Stimulated activated CD4-positive, alpha-beta T cell treated with anti-CD3 and anti-CD28 coated beads, TNF-alpha, amount 100 ng/mL, for 48 hours (primary cell): ENCODE results near the gene RNU1-3.
"Not testable (repeated sequence)": the region's sequence is repeated elsewhere in the genome, so short reads cannot be mapped to it uniquely, and the experiment has no call there.

Experiments
- DNase-seq, 3 donors: peaks; one replicate each; pipeline ENCODE4 v3.0.0-alpha.2; 2020; ENCODE audit warnings: low read depth in 3 of 3

The RNU1-3 gene

DNA sequence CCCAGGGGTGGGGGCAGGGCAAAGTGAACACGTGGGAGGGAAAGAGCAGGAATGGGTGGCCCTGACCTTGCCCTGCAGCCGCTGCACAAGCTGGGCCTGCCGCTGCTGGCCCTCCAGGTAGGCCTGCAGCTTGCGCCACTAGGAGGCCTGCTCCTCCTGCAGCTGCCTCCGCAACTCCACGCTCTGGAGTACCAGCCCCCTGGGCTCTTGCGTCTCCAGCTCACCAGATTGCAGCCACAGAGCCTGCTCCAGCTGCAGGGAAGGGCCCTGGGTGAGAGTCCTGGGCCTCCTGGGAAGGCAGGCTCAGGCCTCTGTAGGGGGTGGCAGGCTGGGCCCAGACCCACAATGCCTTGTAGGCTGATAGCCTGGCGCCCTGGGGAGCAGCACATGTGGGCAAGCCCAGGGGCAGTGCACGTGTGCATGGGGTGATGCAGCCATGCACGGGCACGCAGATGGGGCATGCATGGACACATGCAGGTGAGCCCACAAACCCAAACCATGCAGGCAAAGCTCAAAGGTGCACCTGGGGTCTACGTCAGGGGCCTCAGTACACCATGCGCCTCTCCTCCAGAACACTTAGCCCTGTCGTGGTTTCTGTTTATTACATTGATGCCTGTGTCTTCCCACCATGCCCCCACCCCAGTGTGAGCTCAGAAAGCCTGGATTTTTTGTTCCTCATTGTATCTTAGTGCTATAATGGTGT lies 9.6 kb downstream of the RNU1-3 start:
- not testable (repeated sequence) for DNase-seq

DNA sequence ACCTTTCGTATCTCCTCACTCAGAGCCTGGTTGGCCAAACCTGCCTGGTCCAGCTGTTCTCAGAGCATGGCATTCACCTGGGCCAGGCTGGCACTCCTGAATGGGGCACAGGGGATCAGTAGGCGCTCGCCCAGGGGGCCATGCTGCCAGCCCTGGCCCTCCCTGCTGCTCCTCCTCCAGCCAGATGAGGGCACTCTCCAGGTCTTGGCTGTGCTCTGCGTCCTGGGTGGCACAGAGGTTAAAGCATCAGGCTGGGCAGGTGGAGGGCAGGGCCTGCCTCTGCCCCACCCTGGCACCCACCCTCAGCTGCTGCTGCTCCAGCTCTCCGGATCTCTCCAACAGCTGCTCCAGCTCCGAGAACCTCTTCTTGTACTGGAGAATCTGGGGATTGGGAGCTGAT lies 10.2 kb downstream of the RNU1-3 start:
- not testable (repeated sequence) for DNase-seq

DNA sequence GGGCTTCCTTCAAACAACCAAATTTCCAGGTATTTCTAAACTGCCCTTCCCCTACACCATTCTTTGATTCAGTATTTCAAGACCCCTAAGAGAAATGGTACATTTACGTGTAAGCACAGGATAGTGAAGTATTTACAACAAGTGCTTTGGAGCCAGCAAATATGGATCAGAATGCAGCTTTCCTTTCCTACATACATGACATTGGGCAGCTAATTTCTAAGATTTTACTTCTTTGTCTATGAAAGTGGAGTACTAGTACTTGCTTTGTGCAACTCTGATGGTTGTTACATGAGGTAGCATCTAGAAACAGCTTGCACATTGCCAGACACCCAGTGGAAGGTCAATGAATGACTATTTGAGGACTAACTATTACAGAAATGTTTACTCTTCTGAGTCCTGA lies 15.2 kb downstream of the RNU1-3 start:
- not testable (repeated sequence) for DNase-seq

DNA sequence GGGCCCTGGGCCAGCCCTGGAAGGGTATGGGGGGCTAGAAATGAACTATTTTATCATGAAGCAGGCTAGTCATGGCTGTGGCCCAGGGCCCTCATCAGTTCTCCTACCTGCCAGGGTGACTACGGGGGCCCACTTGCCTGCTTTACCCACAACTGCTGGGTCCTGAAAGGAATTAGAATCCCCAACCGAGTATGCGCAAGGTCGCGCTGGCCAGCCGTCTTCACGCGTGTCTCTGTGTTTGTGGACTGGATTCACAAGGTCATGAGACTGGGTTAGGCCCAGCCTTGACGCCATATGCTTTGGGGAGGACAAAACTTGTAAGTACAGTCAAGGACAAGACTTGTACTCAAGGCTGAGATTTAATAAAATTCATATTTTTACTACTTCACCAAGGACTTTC lies 16.8 kb downstream of the RNU1-3 start:
- not testable (repeated sequence) for DNase-seq

DNA sequence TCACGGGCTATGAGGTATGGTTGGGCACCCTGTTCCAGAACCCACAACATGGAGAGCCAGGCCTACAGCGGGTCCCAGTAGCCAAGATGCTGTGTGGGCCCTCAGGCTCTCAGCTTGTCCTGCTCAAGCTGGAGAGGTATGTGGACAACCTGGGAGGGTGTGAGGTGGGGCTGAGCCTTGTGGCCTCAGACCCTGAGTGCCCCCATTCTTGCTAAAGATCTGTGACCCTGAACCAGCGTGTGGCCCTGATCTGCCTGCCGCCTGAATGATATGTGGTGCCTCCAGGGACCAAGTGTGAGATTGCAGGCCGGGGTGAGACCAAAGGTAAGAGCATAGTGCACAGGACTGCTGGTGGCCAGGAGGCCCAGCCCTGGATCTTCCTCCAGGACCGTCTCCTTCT lies 17.4 kb downstream of the RNU1-3 start:
- DNase-seq = not testable (repeated sequence)

DNA sequence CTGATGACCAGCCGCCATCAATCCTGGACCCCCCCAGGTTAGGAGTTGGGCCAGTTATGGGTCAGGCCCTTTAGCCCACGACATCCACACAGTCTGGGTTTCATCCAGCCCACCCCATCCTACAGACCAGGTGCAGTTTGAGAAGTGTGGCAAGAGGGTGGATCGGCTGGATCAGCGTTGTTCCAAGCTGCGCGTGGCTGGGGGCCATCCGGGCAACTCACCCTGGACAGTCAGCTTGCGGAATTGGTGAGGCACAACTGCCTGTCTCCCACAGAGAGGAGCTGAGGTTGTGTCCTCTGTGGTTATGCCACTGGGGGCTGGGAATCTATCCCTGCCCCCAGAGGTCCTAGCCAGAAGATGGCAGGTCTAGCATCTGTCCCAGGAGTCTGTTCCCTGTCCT lies 18.0 kb downstream of the RNU1-3 start:
- not testable (repeated sequence) for DNase-seq

DNA sequence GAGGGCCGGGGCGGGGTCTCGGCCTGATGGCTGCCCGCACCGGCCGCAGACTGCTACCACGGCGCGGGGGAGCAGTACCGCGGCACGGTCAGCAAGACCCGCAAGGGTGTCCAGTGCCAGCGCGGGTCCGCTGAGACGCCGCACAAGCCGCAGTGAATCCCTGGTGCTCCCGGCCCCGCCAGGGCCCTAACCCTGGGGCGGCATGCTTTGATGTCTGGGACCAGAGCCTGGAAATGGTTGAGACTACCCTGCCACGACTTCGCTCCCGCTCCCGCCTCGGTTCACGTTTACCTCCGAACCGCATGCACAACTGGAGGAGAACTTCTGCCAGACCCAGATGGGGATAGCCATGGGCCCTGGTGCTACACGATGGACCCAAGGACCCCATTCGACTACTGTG lies 18.5 kb downstream of the RNU1-3 start:
- DNase-seq = not testable (repeated sequence)

DNA sequence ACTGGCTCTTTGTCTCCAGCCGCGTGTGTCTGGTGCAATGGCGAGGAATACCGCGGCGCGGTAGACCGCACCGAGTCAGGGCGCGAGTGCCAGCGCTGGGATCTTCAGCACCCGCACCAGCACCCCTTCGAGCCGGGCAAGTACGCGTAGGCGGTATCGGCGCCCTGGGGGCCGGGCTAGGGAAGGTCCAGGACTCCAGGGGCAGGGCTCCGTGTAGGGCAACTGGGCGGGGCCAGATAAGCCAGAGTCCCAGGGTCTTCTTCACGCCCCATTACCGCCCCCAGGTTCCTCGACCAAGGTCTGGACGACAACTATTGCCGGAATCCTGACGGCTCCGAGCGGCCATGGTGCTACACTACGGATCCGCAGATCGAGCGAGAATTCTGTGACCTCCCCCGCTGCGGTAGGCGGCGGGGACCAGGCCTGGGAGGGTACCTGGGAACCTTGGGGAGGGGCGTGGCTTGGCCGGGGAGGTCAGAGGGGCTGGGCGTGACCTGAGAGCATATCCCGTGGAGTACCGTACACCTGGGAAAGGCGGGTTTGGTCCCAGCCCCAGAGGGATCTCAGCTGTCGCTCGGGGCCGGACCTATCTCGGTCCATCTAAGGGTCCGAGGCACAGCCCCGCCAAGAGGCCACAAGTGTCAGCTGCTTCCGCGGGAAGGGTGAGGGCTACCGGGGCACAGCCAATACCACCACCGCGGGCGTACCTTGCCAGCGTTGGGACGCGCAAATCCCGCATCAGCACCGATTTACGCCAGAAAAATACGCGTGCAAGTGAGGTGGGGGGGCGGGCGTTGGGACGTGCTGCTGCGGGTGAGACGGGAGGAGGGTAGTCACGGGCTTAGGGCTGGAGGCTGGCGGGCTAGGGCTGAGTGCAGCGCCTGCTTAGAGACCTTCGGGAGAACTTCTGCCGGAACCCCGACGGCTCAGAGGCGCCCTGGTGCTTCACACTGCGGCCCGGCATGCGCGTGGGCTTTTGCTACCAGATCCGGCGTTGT lies 19.3 kb downstream of the RNU1-3 start:
- DNase-seq = peak in 1 of 3 donors; percentile 41

DNA sequence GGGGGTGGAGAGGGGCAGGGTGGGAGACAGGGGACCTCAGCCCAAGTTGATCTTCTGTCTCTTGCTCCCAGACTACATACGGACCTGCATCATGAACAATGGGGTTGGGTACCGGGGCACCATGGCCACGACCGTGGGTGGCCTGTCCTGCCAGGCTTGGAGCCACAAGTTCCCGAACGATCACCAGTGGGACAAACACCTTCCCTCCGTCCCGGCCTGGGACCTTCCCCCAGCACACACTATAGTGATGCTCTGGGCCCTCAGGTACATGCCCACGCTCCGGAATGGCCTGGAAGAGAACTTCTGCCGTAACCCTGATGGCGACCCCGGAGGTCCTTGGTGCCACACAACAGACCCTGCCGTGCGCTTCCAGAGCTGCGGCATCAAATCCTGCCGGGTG lies 20.0 kb downstream of the RNU1-3 start:
- DNase-seq = not testable (repeated sequence)

DNA sequence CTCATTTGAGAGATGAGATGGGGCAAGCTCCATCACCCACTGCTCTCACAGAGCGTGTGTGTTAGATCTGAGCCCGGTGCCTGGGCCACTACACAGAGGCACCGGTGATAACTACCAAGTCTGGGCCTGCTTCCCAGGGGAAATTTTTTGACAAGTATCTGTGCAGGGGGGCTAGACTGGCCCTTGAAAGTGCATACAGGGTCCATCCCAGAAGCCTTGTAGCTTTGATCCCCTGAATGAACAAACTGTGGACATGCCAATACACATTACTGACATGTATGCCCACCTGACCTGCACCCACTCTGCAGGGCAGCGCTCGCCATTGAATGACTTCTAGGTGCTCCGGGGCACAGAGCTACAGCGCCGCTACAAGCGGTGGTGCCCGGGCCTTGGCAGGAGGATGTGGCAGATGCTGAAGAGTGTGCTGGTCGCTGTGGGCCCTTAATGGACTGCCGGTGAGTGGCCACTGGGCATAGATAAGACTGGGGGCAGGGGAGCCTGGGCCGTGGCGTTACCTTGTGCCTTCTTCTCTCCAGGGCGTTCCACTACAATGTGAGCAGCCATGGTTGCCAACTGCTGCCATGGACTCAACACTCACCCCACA lies 20.6 kb downstream of the RNU1-3 start:
- DNase-seq = not testable (repeated sequence)

DNA sequence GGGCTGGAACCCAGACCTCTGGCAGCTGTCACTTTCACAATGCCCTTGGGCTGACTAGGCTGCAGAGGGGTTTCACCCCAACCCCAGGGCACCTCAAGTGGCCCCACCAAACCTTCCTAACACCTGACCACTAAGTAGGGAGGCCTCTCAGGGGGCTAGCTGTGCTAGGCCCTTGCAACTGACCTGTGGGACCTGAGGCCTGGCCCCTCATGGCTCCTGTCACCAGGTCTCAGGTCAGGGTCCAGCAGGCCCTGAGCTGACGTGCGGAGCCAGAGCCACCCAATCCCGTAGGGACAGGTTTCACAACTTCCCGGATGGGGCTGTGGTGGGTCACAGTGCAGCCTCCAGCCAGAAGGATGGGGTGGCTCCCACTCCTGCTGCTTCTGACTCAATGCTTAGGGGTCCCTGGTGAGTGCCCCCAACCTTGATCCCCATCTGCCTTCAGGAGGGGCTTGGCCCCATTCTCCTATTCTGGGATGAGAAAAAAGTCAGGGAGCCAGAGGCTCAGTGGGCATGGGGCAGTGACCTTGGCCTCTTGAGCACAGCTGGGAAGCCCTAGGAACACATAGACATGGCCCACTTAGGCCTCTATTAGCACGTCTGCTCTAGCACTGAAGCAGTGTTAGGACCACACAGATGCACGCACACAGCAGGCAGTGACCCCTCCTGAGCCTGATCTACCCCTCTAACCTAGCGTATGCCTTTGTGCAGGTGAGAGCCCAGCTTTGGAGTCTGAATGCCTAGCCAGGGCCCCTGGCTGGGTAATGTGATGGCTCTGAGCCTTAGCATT lies 21.3 kb downstream of the RNU1-3 start:
- DNase-seq = not testable (repeated sequence)

DNA sequence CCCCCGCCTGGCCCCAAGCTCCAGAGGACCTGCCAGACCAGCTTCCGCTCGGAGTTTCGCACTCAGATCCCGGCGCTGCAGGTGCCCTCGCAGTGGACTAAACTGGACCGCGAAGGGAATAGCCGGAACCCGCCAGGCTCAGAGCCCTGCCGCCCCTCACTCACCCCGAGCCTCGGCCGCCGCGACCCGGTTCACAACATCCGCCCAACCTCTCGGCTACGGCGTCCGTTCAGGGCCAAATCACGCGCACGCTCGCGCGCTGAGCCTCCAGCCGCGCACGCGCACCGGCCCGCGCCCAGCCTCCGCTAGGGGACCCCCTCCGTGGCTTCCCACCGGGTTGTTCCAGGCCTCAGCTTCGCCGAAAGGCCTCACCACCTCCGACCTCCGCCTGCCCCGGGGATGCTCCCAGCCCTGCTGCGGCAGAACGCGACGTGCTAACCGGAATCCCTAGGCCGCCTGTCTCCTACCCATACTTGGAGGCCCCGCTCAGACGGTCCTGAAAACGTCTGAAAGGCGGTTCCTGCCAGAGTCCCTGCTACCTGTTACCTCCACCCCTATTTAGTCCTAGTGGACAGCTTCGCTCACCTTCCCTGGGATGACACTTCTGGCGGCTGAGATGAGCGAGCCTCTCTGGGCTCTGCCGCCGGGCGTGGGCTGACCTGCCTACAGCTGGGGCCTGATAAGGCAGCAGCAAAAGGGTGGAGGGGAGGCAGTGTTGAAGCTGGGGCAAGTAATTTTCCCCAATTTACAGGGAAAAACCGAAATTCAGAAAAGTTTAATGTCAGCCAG lies 22.1 kb downstream of the RNU1-3 start:
- DNase-seq = peak; percentile 95 to 100 (median 96)

DNA sequence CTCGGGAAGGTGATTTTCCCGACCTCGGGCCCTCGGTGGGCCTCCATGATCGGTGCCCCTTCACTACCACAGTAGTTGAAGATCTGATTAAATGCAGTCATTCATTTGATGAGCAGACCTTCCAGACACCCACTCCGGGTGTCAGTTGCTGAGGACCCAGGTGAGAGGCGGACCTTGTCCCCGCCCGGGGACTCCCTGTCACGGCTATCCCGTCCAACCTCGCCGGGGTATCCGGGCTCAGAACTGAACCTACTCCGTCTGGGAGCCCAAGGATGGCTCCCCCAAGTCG lies 22.6 kb downstream of the RNU1-3 start:
- no peak for DNase-seq

DNA sequence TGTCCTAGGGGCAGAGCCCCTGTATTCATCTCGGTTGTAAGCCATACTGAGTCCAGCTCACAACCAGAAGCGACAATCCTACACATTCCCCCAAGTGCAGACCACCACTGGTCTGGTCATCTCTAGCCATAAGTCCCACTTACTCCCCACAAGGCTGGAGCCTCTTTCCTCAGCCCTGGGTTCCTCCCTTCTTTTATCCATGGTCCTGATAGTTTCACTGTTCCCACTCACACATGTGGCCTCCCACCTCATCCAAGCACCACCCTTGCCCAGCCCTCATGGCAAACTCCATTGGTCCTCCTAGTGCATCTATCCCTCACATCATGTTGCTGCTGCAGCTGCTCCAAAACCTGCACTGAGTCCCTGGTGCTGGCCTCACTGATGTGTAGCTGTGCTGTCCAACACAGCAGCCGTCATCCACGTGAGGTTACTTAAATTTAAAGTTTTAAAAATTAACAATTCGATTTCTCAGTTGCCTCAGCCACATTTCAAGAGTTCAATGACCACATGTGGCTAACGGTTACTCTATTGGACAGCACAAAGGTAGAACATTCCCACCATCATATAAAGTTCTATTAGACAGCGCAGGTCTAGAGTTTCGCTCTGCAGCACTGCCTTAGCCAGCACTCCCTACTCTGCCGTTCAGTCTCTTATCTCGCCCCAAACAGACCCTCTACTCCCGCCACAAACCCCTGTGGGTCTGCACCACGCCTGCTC lies 23.1 kb downstream of the RNU1-3 start:
- DNase-seq = not testable (repeated sequence)

DNA sequence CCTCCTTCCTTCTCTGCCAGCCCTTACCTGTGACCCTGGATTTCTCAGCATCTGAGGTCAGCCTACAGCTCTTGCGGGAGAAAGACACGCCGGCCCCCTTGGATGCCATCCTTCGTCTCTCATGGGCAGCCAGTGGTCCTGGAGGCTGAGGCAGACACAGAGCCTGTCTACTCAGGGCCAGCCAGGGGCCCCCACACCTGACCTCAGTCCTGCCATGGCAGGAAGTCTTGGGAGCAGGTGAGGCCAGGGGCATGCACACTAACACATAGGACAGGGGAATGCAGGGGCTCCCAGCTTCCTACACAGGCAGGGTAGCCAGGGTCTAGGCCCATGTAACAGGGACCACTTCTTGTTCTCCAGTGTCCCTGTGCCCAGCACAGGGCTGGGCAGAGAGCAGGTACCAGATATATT lies 23.7 kb downstream of the RNU1-3 start:
- not testable (repeated sequence) for DNase-seq

DNA sequence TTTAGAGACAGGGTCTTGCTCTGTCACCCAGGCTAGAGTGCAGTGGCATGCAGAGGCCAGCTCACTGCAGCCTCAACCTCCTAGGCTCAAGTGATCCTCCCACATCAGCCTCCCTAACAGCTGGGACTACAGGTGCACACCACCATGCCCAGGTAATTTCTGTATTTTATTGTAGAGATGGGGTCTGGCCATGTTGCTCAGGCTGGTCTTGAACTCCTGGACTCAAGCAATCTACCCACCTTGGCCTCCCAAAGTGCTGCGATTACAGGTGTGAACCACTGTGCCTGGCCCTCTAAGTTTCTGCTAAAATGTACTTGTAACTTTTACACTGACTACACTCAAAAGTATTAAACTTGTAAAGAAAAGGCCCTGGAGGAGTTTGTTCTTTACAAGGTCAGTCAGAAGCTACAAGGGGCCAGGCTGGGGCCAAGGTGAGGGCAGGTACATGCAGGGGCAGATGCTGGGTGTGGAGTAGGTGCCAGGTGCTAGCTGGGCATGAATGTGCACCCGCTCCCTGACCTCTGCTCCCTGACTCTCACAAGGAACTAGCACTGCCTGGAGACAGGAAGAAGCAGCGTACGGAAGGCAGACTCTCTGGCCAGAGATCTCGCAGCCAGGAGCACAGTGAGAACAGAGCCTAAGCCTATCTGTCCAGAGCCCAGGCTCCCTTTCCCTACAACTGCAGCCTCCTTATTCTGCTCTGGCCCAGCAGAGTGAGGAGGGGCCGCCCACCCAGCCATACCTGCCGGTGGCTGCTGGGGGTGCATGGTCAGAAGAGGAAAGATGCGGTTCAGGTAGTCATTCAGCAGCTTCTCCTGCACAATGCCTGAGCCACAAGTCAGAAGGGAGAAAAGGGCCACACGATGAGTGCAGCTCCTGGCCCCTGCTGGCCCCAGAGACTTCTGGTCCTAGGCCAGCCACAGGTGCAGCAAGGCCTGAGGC lies 24.5 kb downstream of the RNU1-3 start:
- not testable (repeated sequence) for DNase-seq

DNA sequence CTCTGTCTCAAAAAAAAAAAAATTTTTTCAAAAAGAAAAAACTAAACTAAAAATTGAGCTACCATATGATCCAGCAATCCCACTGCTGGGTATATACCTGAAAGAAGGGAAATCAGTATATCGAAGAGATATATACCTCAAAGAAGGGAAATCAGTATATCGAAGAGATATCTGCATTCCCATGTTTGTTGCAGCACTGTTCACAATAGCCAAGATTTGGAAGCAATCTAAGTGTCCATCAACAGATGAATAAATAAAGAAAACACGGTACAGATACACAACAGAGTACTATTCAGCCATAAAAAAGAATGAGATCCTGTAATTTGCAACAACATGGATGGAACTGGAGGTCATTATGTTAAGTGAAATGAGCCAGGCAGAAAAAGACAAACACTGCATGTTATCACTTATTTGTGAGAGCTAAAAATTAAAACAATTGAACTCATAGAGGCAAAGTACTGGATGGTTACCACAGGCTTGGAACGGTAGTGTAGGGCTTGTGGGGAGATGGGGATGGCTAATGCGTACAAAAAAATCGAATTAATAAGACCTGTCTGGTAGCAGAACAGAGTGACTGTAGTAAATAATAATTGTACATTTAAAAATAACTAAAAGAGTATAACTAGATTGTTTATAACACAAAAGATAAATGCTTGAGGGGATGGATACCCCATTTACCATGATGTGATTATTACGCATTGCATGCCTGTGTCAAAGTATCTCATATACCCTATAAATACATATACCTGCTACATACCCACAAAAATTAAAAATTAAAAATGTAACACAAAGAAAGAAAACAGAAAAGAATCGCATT lies 25.4 kb downstream of the RNU1-3 start:
- not testable (repeated sequence) for DNase-seq
